H1 (cell line): Measurements from ENCODE around the gene CAVIN2. TPM values are rescaled to one million over a fixed set of nuclear protein-coding genes. Genes with fewer than 3 reads are reported as not detected.

Experiments
- CHD2 ChIP-seq: IDR thresholded peaks from 2 replicates; pipeline ENCODE4 v1.6.1; 2012; ENCODE audit warnings: low read length, improper control_type of control experiment
- CREB1 ChIP-seq: IDR thresholded peaks from 2 replicates; pipeline ENCODE4 v1.6.1; 2012; ENCODE audit warnings: inconsistent platforms
- KDM4A ChIP-seq: IDR thresholded peaks from one replicate; pipeline ENCODE4 v1.7.1; 2012; ENCODE audit warnings: low read depth, mild to moderate bottlenecking, moderate library complexity, low read length, inconsistent platforms; ENCODE audit not compliant: severe bottlenecking
- RNF2 ChIP-seq: fragments of 200-900, 300-1000 bp; sonication (generic); IDR thresholded peaks from 2 replicates; pipeline ENCODE4 v1.7.1; 2016; ENCODE audit warnings: borderline replicate concordance, low read depth, mild to moderate bottlenecking, antibody characterized with exemption, low read length; ENCODE audit not compliant: poor library complexity, severe bottlenecking; ENCODE audit errors: missing control alignments
- polyA plus RNA-seq, 7 experiments: library from polyadenylated mRNA; depleted of rRNA in 3 of 7; stranded (reverse) in 5 of 7; unstranded in 2 of 7; fragments of >200 nt in 5 of 7; fragments of 200-250 nt in 2 of 7; gene quantifications; 1 replicate in 5 of 7; 2 replicates in 1 of 7; 4 replicates in 1 of 7; pipeline versions ENCODE4 v1.2.1 to v1.2.3, GENCODE V29; 2011 to 2013; ENCODE audit warnings: missing spikeins in 2 of 7, mixed read lengths in 2 of 7
- total RNA-seq: library from RNA; stranded (reverse); fragmentation: NEBNext Ultra II Directional; extraction: Animal tissue kit (Norgen Biotek cat#: 25700); gene quantifications from 2 replicates; pipeline ENCODE4 v1.2.1, GENCODE V29; 2021

CAVIN2 gene
- total and polyA plus RNA-seq, 2 of the 8 experiments (the other 6 are each of a cell fraction or from before 2014, with no cell fraction given), result 0.03 TPM; not detected in 1

- TF ChIP-seq CHD2 (no peak), CREB1 (no peak), KDM4A (no peak), RNF2 (no peak)
These were observed 51.2 kb downstream of the CAVIN2 start (continued) for GRCh38 chr2:191795715-191796114.
